C4-2B (cell line): Measurements from ENCODE around the gene WFS1.

Experiments used
- H3K27ac ChIP-seq: fragments of 450-650 bp; 2 replicates; pipeline ENCODE4 v1.5.1; 2017
- CTCF ChIP-seq: fragments of 450-650 bp; conservative IDR thresholded peaks from 2 replicates; pipeline ENCODE4 v1.5.1; 2017; ENCODE audit warnings: mild to moderate bottlenecking
- ZFX ChIP-seq: fragments of 450-650 bp; IDR thresholded peaks from 2 replicates; pipeline ENCODE4 v1.6.1; 2017

The WFS1 gene

DNA sequence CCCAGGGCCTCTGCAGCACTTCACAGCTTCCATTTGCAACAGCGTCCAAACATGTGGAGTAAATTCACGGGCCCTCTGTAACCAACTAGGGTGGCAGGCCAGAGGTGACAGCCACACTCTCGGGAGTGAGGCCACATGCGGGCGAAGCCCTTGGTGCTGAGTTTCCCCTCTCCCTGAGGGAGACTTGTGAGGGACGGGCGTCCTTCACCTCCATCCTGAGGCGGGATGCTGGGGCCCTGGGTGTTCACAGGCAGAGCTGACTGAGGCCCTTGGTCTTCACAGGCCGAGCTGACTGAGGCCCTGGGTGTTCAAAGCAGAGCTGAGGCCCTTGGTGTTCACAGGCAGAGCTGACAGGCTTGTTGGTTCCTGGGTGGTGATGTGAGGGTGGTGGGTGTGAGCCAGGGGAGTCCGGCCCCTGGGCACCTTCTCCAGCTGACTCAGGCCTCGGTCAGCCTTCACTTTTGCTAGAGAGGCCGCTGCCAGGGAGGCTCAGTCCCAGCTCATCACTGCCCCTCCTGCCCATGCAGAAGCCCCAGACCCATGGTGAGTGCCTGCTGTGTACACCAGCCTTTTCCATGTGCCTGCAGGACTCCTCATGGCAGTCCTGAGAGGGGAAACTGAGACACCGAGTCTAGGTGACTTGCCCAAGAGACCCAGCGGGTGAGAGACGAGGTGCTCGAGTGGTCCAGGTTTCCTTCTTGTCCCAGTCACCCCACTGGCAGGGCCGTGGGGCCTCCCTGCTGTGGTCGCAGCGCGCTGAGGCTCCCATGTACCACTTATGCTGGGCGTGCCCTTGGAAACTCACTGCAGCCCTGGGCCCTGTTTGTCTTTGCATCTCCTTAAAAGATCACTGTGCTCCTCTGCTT is 8.5 kb downstream of the WFS1 start:
- H3K27ac ChIP-seq, result no peak overlapping the region
- no peak for TF ChIP-seq ZFX
- TF ChIP-seq CTCF, result no peak

- H3K27ac ChIP-seq, result no peak overlapping the region
- TF ChIP-seq CTCF, result no peak
- TF ChIP-seq ZFX, result no peak
These were observed 9.1 kb downstream of the WFS1 start for GRCh38 chr4:6278801-6279197.

DNA sequence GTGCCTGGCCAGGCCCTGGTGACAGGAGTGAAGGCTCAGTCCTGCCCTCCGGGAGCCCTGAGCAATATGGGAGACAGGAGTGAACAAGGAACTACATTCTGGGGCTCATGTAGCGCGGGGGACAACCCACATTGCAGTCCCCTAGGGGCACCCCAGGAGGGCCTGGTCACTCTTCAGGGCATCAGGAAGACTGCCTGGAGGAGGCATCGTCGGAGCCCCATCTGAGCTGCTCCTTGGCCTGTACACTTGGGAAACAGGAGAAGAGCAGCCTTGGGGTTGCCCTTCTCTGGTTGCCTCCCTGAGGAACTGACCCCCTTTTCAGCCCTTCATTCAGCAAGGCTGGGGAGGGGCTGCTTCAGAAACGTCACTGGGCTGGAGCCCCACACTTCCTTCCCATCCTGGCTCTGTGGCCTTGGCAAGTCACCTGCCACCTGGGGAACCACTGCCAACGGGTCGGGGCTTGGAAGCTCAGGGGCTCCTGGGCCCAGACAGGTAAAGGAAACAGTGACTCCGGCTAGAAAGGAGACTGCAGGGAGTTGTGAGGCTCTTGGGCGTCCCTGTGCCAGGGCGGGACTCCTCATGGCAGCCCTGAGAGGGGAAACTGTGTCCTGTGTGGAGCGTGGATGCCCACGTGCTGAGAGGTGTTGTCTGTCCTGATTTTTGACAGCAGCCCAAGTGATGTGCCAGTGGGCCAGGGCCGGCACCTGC is 10.1 kb downstream of the WFS1 start:
- H3K27ac ChIP-seq, result no peak overlapping the region
- TF ChIP-seq ZFX, result no peak
- TF ChIP-seq CTCF, result no peak

DNA sequence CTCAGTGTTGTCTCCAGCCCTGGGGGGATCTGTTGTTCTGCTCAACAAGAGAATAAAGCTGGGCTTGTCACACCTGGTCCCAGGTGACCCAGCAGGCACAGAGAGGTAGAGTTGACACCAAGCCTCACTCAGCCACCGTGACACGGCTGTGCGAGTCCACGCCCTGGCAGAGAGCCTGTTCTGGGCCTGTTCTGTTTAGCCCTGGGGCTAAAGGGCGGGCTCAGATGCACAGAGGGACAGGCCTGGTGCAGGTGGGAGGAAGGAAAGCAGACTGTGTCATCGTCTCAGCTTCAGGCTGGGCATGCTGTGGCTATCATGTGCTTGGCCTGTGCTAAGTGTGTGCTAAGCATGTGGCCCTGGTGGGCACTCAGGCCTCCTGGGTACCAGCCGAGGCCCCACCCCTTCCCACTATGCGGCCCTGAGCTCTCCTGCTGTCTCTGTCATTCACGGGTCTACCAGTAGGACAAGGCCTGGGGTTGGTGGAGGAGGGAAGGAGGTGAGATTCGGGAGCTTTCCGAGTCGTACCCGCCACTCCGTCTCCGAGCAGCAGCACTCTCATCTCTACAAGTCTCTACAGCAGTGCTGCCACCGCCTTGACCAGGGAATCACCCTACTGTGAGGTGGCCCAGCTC is 10.8 kb downstream of the WFS1 start:
- no peak for TF ChIP-seq ZFX
- no peak for TF ChIP-seq CTCF
- no peak overlapping the region for H3K27ac ChIP-seq

DNA sequence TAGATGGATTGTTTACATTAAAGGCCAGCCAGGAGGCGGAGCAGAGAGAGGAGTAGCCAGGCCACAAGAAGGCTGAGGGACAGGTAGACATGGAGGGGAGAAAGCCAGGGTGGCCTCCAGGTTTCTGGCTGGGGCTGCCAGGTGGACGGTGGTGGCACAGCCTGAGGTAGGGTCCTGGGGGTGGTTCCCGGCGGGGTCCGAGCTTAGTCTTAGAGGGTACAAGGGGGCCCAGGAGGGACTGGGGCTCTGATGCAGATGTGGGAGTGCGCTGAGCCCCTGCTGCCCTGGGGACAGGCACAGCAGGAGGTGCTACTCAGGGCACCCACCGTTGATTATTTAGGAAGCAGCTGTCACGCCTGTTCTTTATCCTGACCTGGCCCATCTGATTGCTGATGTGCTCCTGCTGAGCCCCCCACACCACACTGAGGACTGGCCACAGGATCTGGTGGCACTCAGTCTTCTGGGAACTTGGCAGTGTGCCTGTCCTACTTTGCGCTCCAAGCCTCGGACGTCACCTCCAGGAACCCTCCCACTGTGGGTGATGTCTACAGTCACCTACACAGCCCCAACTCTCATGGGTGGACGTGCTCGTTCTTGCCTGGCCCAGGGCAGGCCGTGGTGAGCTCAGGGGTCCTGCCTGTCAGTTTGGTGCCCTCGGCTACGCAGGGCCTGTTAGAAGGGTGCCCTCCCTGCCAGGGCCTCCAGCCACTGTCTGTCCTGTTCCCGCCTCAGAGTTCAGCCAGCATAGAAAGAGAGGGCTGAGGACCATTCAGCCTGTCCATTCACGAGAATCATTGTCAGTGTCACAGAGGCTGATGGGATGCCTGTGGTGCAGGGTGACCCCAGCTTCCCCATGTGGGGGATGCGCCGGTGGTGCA is 12.0 kb downstream of the WFS1 start:
- no peak overlapping the region for H3K27ac ChIP-seq
- TF ChIP-seq CTCF (no peak), ZFX (no peak)

DNA sequence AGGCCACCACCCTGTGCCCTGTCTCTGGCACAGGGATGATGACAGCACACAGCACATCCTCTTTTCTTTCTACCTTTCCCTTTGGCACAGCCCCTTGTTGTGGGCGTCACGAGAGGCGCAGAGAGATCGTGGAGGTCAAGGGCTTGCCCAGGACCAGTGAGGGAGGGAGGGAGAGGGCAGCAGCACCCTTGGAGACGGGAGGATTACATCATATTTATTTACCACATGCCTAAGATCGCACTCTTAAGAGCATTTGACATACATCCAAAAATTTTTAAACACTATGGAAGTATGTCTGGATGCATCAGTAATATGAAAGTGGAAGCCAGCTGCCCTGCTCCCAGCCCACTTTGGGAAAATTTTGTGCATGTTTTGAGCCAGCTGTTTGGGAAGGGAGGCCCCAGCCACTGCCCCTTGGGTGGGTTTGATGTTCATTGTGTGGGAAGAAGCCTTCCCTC is 12.7 kb downstream of the WFS1 start:
- TF ChIP-seq ZFX, result no peak
- no peak for TF ChIP-seq CTCF
- H3K27ac ChIP-seq, result no peak overlapping the region
